Amniotic stem cell (primary cell): Measurements from ENCODE around the gene S100A4.
"Not testable (repeated sequence)": the region's sequence is repeated elsewhere in the genome, so short reads cannot be mapped to it uniquely, and the experiment has no call there.

Source experiments
- DNase-seq: peaks from one replicate; lab custom pipeline; 2025; lab: John Stamatoyannopoulos, UW

S100A4 gene

DNA sequence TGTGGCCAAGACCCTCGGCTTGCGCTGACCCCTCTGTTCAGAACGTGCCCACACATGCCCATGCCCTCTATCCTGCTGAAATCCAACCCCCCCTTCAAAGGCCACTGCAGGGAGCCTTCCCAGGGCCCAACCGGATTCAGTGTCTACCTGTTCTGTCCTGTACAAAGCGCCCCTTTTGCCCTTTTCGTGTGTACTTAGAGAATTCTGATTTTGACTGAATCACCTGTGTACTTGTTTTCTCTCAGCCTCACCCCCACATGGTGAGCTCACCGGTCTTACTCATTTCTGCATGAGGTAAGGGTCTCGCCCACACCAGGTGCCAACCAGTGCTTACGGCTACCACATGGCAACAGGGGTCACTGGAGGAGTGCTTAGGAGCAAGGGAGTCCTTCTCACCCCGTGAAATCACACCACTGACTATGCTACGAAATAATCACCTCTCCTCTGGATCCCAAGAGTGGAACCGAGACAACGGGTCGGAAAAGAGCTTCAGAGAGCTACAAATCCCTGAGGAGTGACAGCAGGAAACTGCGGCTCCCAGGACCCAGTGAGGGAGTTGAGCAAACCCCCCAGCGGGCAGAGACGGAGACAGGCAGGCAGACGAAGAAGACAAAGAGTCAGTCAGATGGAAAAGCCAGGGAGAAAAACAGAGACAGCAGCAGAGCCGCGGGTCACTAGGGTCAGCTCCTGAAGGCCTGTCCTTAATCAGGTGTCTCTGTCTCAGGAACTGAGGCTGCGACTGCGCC is 22.2 kb upstream of the S100A4 start:
- DNase-seq: no peak

DNA sequence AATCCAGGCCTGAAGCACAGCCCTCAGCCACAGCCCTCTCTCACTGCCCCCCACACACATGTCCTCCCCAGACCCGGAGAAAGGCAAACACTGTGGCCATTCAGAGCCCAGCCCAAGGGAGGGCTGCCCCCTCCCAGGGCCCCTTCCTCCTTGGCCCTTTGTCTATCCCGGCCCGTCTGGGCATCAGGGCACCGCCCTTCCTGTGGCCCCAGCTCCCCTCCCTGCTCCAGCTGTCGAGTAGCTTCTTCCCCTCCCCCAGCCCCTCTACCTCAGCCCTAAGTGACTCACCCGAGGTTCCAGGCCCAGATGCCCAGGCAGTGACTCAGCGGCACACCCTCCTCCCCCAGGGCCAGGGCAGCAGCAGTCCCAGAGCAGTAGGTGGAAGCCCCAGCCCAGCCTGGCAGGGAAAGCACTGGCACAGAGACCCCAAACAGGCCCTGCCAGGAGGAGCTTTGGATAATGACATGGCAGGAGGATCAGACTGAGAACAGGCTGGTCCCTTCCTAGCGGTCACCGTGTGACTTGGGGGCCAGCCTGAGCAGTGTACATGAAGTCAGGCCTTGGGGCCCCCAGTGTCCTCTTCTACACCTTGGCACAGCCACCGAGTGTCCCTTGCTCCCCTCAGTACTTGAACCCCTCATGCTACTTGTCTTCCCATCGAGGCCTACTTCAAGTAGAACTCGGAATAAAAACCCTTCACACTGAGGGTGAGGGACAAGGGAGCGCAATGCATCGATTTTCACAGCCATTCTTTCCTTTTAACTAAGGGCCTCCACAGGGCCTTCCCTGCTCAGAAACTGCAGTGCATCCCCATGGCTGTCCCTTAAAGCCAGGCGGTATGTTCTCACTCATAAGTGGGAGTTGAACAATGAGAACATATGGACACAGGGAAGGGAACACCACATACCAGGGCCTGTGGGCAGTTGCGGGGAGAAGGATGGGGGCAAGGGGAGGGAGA is 21.1 kb upstream of the S100A4 start:
- DNase-seq: peak; percentile 96

DNA sequence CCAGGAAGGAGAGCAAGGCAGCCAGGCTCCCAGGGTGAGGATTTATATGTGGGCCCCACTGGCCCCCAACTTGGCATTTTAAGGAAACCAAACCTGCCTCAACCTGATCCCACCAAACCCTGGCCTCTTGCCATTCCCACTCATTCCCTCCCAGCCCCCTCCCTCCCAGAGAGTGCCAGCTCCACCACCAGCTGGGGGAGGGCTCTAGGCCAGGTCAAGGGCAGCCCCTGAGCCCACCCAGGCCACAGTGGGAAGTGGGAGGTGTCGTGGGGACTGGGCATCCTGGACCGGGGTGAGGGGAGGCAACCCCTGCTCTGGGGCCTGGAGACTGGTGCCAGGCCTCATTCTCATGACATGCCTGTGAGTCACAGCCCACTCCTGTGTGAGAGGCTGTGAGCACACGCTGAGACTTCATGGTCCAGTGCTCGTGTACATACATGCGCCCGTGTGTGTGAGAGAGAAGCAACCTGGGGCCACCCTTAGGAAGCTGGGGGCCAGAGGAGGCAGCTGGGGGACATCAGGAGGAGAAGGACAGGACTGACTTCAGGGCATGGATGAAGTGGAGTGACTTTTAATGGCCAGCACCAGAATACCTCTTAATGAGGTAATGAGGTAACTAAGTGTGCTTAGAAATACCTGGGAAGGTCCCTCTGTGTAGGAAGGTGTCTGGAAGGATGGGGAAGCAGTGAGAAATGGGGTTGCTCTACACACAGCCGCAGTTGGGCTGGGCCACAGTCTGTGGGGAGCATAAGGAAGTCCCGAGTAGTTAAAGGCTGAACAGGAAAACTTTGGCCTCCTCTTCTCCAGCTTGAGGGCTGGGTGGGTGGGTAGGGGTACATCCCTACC is 20.1 kb upstream of the S100A4 start, which contains the start of gene S100A2:
Gene S100A2 (minus strand): TSS at position 316 of the 846 bp plus-strand sequence. CDS start 1,967 bp downstream, outside the sequence.
- DNase-seq: peak; percentile 78

DNA sequence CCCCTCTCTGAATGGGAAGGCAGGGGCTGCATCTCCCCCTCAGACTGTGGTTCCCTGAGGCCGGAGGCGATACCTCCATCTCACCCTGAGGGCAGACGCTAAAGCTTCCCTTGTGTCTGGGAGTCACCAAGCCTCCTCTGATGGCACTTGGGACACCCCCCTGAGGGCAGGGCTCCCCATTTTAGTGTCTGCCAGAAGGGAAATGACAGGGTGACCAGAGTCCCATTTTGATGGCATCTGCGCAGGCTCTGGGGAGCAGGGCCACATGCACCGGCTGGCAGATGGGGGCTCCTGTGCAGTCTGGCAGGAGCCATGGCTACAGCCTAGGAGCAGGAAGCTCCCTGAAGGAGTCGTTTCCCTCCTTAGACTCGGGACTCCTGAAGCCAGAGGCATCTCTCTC is 18.4 kb upstream of the S100A4 start:
- DNase-seq: no peak

DNA sequence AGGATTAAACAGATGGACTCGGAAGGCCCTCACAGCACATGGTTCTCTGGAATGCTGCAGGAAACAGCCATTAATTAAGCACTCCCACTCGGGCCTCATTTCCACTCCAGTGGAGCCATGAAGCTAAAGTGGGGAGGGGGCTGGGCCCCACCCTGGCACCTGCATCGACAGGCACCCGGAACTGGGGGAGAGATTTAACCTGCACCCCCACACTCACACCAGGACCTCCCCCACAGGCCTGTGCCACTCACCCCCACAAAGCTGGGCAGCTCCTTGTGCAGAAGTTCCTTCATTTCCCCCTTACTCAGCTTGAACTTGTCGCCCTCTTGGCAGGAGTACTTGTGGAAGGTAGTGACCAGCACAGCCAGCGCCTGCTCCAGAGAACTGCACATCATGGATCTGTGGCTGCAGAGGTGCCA is 17.9 kb upstream of the S100A4 start:
- DNase-seq: no peak

DNA sequence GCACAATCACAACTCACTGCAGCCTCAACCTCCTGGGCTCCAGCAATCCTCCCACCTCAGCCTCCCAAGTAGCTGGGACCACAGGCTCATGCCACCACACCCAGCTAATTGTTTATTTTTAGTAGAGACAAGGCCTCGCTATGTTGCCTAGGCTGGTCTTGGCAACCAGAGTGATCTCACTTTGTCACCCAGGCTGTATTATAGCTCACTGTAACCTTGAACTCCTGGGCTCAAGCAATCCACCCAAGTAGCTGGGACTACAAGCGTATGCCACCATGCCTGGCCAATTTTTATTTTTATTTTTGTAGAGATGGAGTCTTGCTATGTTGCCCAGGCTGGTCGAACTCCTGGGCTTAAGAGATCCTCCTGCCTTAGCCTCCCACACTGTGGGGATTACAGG is 16.4 kb upstream of the S100A4 start:
- not testable (repeated sequence) for DNase-seq

DNA sequence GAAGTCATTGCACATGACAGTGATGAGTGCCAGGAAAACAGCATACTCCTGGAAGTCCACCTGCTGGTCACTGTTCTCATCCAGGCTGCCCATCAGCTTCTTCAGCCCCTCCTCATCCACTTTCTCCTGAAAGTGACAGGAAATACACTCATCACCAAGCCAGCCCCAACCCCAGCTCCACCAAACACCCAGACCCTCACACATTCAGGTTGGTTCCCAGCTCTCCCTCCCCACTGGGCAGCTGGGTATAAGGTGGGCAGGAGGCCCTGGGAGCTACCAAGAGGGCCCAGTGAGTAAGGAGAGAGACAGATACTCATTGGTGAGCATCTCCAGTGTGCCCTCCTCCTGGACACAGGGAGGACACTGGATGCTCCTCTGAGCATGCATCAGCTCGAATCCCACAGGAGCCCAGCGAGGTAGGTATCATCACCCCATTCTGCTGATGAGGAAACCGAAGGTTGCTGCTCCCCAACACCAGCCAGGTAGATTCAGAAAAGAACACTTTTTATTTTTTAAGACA is 15.9 kb upstream of the S100A4 start:
- DNase-seq: no peak

DNA sequence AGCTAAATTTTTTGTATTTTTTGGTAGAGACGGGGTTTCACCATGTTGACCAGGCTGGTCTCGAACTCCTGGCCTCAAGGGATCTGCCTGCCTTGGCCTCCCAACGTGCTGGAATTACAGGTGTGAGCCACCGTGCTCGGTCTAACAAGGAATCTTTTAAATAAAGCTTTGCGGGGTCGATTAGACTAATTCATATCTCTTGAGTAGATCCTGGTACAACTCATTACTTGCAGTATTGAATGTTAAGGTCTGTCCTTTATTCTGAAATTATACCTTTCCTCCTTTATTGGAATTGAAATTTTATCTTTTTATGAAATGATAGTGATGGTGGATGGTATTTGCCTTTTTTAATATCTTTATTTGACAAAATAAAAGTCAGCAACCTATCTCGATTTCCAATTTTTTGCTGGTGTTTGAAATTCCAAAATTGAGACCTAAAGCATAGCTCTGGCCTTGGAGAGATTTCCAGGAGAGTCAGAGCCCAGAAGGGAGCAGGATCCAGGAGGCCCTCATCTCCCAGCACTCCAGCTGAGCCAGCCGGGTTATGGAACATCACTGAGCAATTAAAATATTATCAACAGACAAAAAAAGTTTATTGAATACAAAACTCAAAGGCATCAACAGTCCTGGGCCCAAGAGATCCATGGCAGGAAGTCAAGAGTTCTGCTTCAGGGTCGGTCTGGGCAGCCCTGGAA is 15.3 kb upstream of the S100A4 start:
- no peak for DNase-seq

DNA sequence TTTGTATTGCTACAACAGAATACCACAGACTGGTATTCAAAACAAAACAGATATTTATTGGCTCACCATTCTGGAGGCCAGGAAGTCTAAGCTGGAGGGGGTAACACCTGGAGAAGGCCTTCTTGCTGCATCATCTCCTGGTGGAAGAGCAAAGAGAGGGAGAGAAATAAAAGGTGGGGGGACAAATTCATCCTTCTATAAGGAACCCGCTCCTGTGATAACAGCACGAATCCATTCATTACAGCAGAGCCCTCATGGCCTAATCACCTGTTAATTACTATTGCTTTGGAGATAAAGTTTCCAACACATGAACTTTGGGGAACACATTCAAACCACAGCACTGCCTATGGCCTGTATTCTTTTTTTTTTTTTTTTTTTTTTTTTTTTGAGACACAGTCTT is 14.6 kb upstream of the S100A4 start:
- DNase-seq: no peak

DNA sequence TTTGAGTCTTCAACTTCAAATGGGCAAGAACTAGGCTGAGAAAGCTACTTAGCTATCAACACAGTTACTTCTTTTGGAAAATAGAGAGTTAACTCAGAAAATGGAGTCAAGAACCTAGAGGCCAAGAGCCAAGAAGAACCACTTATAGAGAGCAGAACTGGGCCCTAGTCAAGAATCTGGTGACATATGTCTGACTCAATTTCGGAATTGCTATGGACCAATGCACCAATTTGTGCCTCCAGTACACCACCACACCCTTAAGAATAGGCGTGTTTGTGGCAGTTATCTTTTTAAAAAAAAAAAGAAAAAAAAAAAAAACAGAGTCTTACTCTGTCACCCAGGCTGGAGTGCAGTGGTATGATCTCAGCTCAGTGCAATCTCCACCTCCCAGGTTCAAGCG is 12.3 kb upstream of the S100A4 start:
- DNase-seq: no peak

DNA sequence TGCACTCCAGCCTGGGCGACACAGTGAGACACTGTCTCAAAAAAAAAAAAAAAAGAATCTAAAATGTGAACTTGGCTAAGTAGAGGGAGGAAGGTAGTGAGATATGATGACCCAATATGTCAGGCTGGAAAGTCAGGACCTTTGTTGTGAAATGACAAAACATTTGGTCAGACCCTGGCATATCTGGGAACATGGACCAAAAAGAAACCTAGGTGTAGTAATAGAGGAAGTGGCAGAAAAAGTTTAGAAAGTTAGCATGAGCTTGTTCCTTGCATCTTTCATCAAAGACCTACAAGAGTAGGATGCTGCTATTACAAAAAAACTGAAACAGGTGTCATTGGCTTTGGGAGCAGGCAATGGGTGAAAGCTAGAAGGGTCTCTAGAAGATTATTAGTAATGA is 10.7 kb upstream of the S100A4 start:
- no peak for DNase-seq

DNA sequence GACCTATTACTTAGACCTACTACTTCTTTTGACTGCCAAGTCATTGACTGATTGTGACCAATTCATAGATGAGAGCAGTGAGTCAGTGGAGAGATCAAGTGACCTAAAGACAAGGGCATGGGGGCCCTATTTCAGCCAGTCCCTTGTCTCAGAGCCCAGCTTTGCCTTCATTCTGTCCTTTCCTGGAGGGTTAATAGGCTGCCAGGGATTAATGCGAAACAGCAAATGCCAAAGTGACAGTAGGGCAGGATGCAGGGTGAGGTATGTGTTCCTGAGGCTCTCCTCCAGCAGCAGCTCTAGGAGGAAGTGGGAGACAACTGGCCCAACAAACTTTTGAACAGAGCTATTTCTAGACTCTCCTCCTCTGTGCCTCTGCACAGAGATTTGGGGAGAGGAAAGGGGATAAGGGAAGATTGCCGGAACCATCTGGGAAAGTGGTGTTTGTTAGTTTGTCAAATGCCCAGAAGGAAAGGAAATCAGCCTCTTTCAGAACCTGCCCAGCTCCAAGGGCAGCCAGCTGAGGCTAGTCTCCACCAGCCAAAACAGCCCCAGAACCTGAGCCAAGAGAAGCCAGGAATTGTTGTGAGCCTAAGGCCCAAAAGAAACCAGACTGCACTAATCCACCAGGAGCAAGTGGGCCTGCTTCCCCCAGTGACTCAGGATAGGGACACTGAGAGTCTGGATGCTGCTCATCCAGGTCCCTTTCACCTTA is 8.4 kb upstream of the S100A4 start:
- DNase-seq: no peak

DNA sequence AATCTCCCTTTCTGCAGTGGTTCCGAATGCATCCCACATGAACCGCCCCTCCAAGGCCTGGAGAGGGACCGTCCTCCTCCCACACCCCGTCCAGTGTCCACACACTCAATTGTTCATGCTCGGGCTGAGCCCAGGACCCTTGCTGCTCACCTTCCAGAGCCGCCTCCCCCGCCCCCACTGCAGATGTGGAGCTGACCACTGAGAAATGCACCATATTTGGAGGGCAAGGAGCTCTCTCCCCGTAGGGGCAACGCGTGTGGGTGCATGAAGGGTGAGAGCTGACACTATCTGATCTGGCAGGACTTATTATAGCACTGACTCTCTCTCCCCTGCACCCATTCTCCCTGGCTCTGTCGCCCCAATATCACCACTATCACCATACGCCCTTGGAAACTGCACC is 7.5 kb upstream of the S100A4 start:
- no peak for DNase-seq

DNA sequence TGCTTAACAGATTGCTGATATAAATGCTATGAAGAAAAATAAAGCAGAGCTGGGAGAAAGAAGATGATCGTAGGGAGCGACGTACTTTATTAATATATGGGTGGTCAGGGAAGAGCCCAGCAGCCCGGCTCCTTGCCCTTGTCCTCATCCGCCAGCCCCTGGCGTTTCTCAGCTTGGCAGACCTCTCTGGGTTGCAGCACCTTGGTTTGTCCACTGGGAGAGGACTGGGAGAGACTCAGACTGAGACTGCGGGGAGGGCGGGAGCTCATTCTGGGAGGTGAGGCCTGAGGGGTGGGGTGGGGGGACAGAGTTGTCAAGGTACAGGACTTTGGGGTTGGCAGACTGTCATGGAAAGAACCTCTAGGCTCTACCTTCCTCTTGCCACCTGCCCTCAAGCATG is 6.7 kb upstream of the S100A4 start:
- no peak for DNase-seq

DNA sequence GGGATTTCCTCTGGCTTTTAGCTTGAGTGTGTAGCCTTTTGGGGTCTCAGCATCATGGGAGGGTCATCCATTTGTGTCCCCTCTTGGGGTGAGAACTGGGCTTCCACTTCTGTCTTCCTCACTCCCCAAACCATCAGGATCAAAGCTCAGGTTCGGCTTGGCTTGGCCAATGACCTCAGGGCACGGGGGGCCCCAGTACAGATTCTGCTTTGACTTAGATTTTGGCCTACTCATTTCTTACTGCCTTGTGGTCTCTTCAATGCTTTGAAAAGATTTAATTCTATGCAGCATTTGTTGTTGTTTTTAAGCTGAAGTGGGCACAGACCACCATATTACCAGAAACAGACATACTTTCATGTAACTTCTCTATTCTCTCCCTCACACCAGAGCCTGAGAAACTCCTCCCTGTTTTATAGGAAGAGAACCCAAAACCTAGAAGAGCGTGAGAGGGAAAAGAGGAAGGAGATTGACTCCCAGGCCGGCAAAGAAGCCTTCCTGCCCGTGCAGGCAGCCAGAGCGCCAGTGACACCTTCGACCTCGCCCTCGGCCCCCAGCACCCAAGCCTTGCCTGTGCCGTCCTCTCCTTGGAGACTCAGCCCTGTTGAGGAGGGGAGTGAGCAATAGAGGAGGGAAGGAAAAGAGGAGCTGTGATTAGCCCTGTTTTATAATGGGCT is 5.4 kb upstream of the S100A4 start:
- no peak for DNase-seq

DNA sequence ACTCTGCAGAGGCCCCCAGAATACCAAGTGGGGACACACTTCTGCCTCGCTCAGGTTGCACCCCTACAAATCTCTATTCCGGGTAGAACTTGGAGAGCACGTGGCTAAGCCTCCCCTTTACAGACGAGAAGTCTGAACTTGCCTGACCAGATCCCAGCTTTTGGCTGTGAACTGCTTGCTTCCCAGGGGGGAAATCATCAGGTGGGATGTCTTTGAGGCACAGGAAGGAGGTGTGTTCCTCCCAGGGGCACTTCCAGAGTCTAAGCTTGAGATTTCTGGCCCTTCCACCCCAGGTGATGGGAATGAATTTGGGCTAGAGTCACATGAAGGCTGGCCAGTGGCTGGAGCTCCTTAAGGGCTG is 4.8 kb upstream of the S100A4 start:
- DNase-seq: no peak

DNA sequence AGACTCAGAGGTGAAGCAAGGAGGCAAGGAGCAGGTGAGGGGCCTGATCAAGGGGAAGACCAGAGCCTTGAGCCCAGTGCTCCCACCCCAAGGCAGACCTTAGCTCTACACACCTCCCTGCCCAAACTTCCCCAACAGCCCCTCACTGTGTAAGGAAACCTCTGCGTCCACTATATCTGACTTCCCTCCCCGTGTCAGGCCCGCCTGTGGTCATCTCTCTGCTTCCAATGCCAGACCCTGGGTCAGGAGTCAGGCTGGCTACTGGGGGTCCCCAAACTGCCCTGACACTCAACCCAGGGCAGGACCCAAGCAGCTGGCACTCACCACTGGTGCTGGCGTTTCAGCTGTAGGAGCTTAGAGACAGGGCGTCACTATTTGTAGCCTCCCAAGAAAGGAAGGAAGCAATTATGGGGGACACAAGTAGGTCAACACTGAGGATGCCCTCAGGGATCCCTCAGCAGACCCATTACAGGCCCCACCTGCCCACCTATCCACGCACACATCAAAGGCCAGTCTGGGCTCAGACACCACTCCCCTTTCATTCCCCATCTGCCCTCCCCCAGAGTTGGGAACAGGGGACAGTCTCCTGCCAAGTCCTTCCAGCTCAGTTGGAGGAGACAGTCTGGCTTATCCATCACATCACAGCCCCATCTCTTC is 4.3 kb upstream of the S100A4 start:
- no peak for DNase-seq

DNA sequence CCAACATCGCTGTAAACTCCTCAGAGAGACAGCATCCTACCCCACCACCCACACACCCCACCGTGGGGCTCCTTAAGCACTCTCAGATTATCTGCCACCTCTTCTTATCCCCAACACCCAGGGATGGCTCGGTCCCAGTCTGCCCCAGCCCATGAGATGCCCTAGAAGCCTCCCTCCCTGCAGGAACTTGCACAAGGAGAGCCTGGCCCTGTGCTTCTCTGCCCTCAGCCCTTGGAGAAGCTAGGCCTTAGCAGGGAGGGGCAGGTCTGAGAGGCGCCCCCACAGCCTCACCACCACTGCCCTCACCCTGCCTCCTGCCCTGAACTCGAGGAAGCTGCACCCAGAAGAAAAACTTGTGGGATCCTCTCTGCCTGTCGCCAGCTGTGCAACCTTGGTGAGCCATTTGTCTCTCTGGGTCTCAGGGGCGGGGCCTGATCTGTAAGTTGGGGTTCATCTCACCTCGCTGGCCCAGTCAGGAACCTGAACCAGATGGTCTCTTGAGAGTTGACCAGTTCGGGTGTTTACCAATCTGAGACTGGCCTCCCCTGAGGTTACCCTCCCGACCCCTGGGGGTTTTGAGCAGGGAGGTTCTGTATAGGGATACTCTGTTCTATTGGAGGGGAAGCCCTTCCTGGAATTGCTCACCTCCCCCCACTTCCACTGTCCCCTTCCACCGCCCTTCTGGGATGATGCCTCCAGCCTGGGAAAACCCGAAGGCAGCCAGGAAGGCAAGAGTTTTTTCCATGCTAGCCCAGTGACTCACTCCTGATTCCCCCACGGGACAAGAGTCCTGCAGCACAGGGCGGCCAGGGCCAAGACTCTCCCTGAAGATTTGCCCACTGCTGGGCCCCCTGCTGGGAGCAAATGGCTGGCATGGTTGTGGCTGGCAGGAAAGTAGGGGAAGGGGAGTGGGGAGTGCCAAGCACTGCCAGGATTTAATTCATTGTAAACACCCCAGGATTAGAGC is 3.4 kb upstream of the S100A4 start, which contains the start of gene S100A3:
Gene S100A3 (minus strand): TSS at position 537 of the 967 bp plus-strand sequence. CDS start 773 bp downstream, outside the sequence.
- DNase-seq: peak; percentile 73
